Testis (tissue), 2 donors: ENCODE measurements around the gene TUBGCP6.

Experiments
- CTCF ChIP-seq, 3 experiments: fragments of 450-650 bp in 2 of 3; fragments of 200-600 bp in 1 of 3; sonication (generic) in 1 of 3; IDR thresholded peaks; one replicate each; pipeline ENCODE4 v1.5.1; 2016 to 2019; ENCODE audit warnings: antibody characterized with exemption in 3 of 3, mild to moderate bottlenecking in 2 of 3, moderate library complexity in 1 of 3
- POLR2A ChIP-seq: fragments of 450-650 bp; IDR thresholded peaks from one replicate; pipeline ENCODE4 v1.6.1; 2017; ENCODE audit warnings: antibody characterized with exemption, mild to moderate bottlenecking, moderate library complexity

GRCh38 chr22:50284479-50284878, 39.7 kb upstream of the TUBGCP6 start:
- TF ChIP-seq POLR2A (no peak), CTCF (IDR thresholded peaks at IDR 0.05) (no peak)
